ENCODE measurements around the gene PTGR1.
"Not testable (repeated sequence)": the region's sequence is repeated elsewhere in the genome, so short reads cannot be mapped to it uniquely, and the experiment has no call there.

Gene PTGR1

GRCh38 chr9:111572950-111573604 lies 26.4 kb downstream of the PTGR1 start:
- H3K9ac ChIP-seq (ENCODE audit: low read depth, low read length), result no peak overlapping the region
- H3K4me3 ChIP-seq (ENCODE audit: low read depth, low read length), result no peak overlapping the region
- no peaks in the 10 kb centered on the region for H3K27me3 ChIP-seq (ENCODE audit: control insufficient read depth, insufficient read depth, low read length)
- peaks cover 38% of the 10 kb centered on the region for H3K36me3 ChIP-seq (ENCODE audit: control insufficient read depth, insufficient read depth, low read length)
- no peaks in the 10 kb centered on the region for H3K9me3 ChIP-seq (ENCODE audit: control insufficient read depth, insufficient read depth, low read length)
- H3K4me1 ChIP-seq (ENCODE audit: control insufficient read depth, insufficient read depth, low read length), result no peaks in the 10 kb centered on the region

GRCh38 chr9:111568127-111568526 lies 31.3 kb downstream of the PTGR1 start:
- H3K4me1 ChIP-seq (ENCODE audit: control insufficient read depth, insufficient read depth, low read length); H3K4me3 ChIP-seq (ENCODE audit: low read depth, low read length); H3K9me3 ChIP-seq (ENCODE audit: control insufficient read depth, insufficient read depth, low read length); H3K9ac ChIP-seq (ENCODE audit: low read depth, low read length); H3K27me3 ChIP-seq (ENCODE audit: control insufficient read depth, insufficient read depth, low read length): not testable (repeated sequence)
- peaks cover 31% of the 10 kb centered on the region for H3K36me3 ChIP-seq (ENCODE audit: control insufficient read depth, insufficient read depth, low read length)

GRCh38 chr9:111566234-111566633 lies 33.2 kb downstream of the PTGR1 start:
- Histone ChIP-seq H3K9me3 (ENCODE audit: control insufficient read depth, insufficient read depth, low read length) (no peaks in the 10 kb centered on the region), H3K4me1 (ENCODE audit: control insufficient read depth, insufficient read depth, low read length) (no peaks in the 10 kb centered on the region), H3K9ac (ENCODE audit: low read depth, low read length) (no peak overlapping the region), H3K4me3 (ENCODE audit: low read depth, low read length) (no peak overlapping the region), H3K36me3 (ENCODE audit: control insufficient read depth, insufficient read depth, low read length) (peaks cover 29% of the 10 kb centered on the region), H3K27me3 (ENCODE audit: control insufficient read depth, insufficient read depth, low read length) (no peaks in the 10 kb centered on the region)

- Histone ChIP-seq H3K36me3 (ENCODE audit: control insufficient read depth, insufficient read depth, low read length) (peaks cover 2% of the 10 kb centered on the region), H3K9me3 (ENCODE audit: control insufficient read depth, insufficient read depth, low read length) (no peaks in the 10 kb centered on the region), H3K27me3 (ENCODE audit: control insufficient read depth, insufficient read depth, low read length) (no peaks in the 10 kb centered on the region), H3K4me1 (ENCODE audit: control insufficient read depth, insufficient read depth, low read length) (no peaks in the 10 kb centered on the region), H3K9ac (ENCODE audit: low read depth, low read length) (no peak overlapping the region), H3K4me3 (ENCODE audit: low read depth, low read length) (no peak overlapping the region)
Measured at GRCh38 chr9:111561165-111561719, 38.2 kb downstream of the PTGR1 start.

- H3K4me3 ChIP-seq (ENCODE audit: low read depth, low read length), result no peak overlapping the region
- H3K9me3 ChIP-seq (ENCODE audit: control insufficient read depth, insufficient read depth, low read length), result no peaks in the 10 kb centered on the region
- H3K36me3 ChIP-seq (ENCODE audit: control insufficient read depth, insufficient read depth, low read length), result peaks cover 4% of the 10 kb centered on the region
- no peaks in the 10 kb centered on the region for H3K4me1 ChIP-seq (ENCODE audit: control insufficient read depth, insufficient read depth, low read length)
- no peaks in the 10 kb centered on the region for H3K27me3 ChIP-seq (ENCODE audit: control insufficient read depth, insufficient read depth, low read length)
- H3K9ac ChIP-seq (ENCODE audit: low read depth, low read length), result no peak overlapping the region
Measured at GRCh38 chr9:111559000-111559610, 40.3 kb downstream of the PTGR1 start.

- not testable (repeated sequence) for H3K4me1 ChIP-seq (ENCODE audit: control insufficient read depth, insufficient read depth, low read length); H3K27me3 ChIP-seq (ENCODE audit: control insufficient read depth, insufficient read depth, low read length); H3K9ac ChIP-seq (ENCODE audit: low read depth, low read length); H3K4me3 ChIP-seq (ENCODE audit: low read depth, low read length); H3K9me3 ChIP-seq (ENCODE audit: control insufficient read depth, insufficient read depth, low read length)
- H3K36me3 ChIP-seq (ENCODE audit: control insufficient read depth, insufficient read depth, low read length), result peaks cover 11% of the 10 kb centered on the region
Measured at GRCh38 chr9:111555425-111555824, 44.0 kb downstream of the PTGR1 start.

- Histone ChIP-seq H3K27me3 (ENCODE audit: control insufficient read depth, insufficient read depth, low read length) (no peaks in the 10 kb centered on the region), H3K4me1 (ENCODE audit: control insufficient read depth, insufficient read depth, low read length) (no peaks in the 10 kb centered on the region), H3K4me3 (ENCODE audit: low read depth, low read length) (no peak overlapping the region), H3K36me3 (ENCODE audit: control insufficient read depth, insufficient read depth, low read length) (peaks cover 20% of the 10 kb centered on the region), H3K9me3 (ENCODE audit: control insufficient read depth, insufficient read depth, low read length) (peaks cover 31% of the 10 kb centered on the region), H3K9ac (ENCODE audit: low read depth, low read length) (no peak overlapping the region)
Measured at GRCh38 chr9:111548623-111549022, 50.8 kb downstream of the PTGR1 start.

GRCh38 chr9:111542497-111543254 lies 56.8 kb downstream of the PTGR1 start:
- Histone ChIP-seq H3K9ac (ENCODE audit: low read depth, low read length) (no peak overlapping the region), H3K4me3 (ENCODE audit: low read depth, low read length) (no peak overlapping the region), H3K27me3 (ENCODE audit: control insufficient read depth, insufficient read depth, low read length) (no peaks in the 10 kb centered on the region), H3K9me3 (ENCODE audit: control insufficient read depth, insufficient read depth, low read length) (peaks cover 66% of the 10 kb centered on the region), H3K4me1 (ENCODE audit: control insufficient read depth, insufficient read depth, low read length) (no peaks in the 10 kb centered on the region), H3K36me3 (ENCODE audit: control insufficient read depth, insufficient read depth, low read length) (peaks cover 68% of the 10 kb centered on the region)

- peaks cover 47% of the 10 kb centered on the region for H3K36me3 ChIP-seq (ENCODE audit: control insufficient read depth, insufficient read depth, low read length)
Measured at GRCh38 chr9:111533099-111533790, 66.2 kb downstream of the PTGR1 start.

GRCh38 chr9:111531716-111532115 lies 67.7 kb downstream of the PTGR1 start:
- H3K9me3 ChIP-seq (ENCODE audit: control insufficient read depth, insufficient read depth, low read length), result no peaks in the 10 kb centered on the region

More at GRCh38 chr9:111533099-111533790, 66.2 kb downstream of the PTGR1 start:
- Histone ChIP-seq H3K9ac (ENCODE audit: low read depth, low read length) (no peak overlapping the region), H3K4me1 (ENCODE audit: control insufficient read depth, insufficient read depth, low read length) (peaks cover 11% of the 10 kb centered on the region), H3K4me3 (ENCODE audit: low read depth, low read length) (no peak overlapping the region), H3K27me3 (ENCODE audit: control insufficient read depth, insufficient read depth, low read length) (no peaks in the 10 kb centered on the region), H3K9me3 (ENCODE audit: control insufficient read depth, insufficient read depth, low read length) (peaks cover 13% of the 10 kb centered on the region)

DNA sequence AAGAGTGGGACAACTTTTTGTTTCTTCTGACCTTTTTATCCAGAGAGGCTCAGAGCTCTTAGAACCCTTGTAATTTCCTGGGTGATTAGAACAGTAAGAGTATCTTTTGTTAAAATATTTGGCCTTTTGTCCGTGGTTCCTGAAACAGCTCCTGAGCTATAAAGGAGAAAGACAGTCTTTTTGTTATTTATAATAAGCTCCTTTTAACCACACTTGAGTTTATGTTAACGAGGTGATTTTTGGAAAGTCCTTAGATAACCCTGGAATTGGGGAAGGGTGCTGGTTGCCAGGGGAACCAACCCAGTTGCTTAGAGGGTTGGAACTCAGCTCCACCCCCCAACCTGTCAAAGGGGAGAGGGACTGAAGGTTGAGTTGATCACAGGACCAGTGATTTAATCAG lies 69.7 kb downstream of the PTGR1 start:
- no peak overlapping the region for H3K9ac ChIP-seq (ENCODE audit: low read depth, low read length)
- H3K27me3 ChIP-seq (ENCODE audit: control insufficient read depth, insufficient read depth, low read length), result no peaks in the 10 kb centered on the region
- H3K9me3 ChIP-seq (ENCODE audit: control insufficient read depth, insufficient read depth, low read length), result no peaks in the 10 kb centered on the region
- H3K36me3 ChIP-seq (ENCODE audit: control insufficient read depth, insufficient read depth, low read length), result peaks cover 28% of the 10 kb centered on the region
- peak overlapping the region; percentile 50 for H3K4me3 ChIP-seq (ENCODE audit: low read depth, low read length)
- H3K4me1 ChIP-seq (ENCODE audit: control insufficient read depth, insufficient read depth, low read length), result peaks cover 28% of the 10 kb centered on the region

More at GRCh38 chr9:111531716-111532115, 67.7 kb downstream of the PTGR1 start:
- Histone ChIP-seq H3K4me3 (ENCODE audit: low read depth, low read length) (no peak overlapping the region), H3K36me3 (ENCODE audit: control insufficient read depth, insufficient read depth, low read length) (peaks cover 38% of the 10 kb centered on the region), H3K4me1 (ENCODE audit: control insufficient read depth, insufficient read depth, low read length) (peaks cover 22% of the 10 kb centered on the region), H3K9ac (ENCODE audit: low read depth, low read length) (no peak overlapping the region), H3K27me3 (ENCODE audit: control insufficient read depth, insufficient read depth, low read length) (no peaks in the 10 kb centered on the region)
